Esophagus muscularis mucosa (tissue), 3 donors: ENCODE measurements around the gene KCNG1.

ENCODE experiments used
- CTCF ChIP-seq, 3 experiments: fragments of 200-600 bp in 2 of 3; fragments of 450-650 bp in 1 of 3; sonication (generic) in 2 of 3; IDR thresholded peaks; one replicate each; pipeline ENCODE4 v1.5.1; 2017 to 2019; ENCODE audit warnings: antibody characterized with exemption in 3 of 3, mild to moderate bottlenecking in 2 of 3, moderate library complexity in 1 of 3
- POLR2A ChIP-seq: fragments of 450-650 bp; IDR thresholded peaks from one replicate; pipeline ENCODE4 v1.6.1; 2017; ENCODE audit warnings: antibody characterized with exemption, moderate library complexity, mild to moderate bottlenecking, low read depth

- TF ChIP-seq CTCF (IDR thresholded peaks at IDR 0.05) (no peak), POLR2A (no peak)
Measured at GRCh38 chr20:51012357-51012756, 10.6 kb downstream of the KCNG1 start.
